IPS-20b (cell line): ENCODE data around the gene SCD.

Source experiments
- H3K27ac ChIP-seq: one replicate; pipeline ENCODE4 v1.5.1; 2013; ENCODE audit warnings: low read length
- H3K27me3 ChIP-seq: 2 replicates; pipeline ENCODE4 v1.6.1; 2013; ENCODE audit warnings: mild to moderate bottlenecking, low read length, inconsistent platforms; ENCODE audit not compliant: insufficient read depth
- H3K36me3 ChIP-seq: 2 replicates; pipeline ENCODE4 v1.6.1; 2013; ENCODE audit warnings: low read depth, mild to moderate bottlenecking, inconsistent platforms, low read length, moderate library complexity; ENCODE audit not compliant: insufficient read depth
- H3K4me1 ChIP-seq: 2 replicates; pipeline ENCODE4 v1.6.1; 2013; ENCODE audit warnings: mild to moderate bottlenecking, control low read depth, inconsistent platforms, low read length, moderate library complexity; ENCODE audit not compliant: insufficient read depth
- H3K4me3 ChIP-seq: 2 replicates; pipeline ENCODE4 v1.5.1; 2013; ENCODE audit warnings: mild to moderate bottlenecking, low read length, inconsistent platforms
- H3K9ac ChIP-seq: 2 replicates; pipeline ENCODE4 v1.6.1; 2013; ENCODE audit warnings: low read depth, mild to moderate bottlenecking, inconsistent platforms, low read length, moderate library complexity
- H3K9me3 ChIP-seq: 2 replicates; pipeline ENCODE4 v1.6.1; 2013; ENCODE audit warnings: mild to moderate bottlenecking, low read depth, low read length, inconsistent platforms; ENCODE audit not compliant: insufficient read depth

Gene SCD

DNA sequence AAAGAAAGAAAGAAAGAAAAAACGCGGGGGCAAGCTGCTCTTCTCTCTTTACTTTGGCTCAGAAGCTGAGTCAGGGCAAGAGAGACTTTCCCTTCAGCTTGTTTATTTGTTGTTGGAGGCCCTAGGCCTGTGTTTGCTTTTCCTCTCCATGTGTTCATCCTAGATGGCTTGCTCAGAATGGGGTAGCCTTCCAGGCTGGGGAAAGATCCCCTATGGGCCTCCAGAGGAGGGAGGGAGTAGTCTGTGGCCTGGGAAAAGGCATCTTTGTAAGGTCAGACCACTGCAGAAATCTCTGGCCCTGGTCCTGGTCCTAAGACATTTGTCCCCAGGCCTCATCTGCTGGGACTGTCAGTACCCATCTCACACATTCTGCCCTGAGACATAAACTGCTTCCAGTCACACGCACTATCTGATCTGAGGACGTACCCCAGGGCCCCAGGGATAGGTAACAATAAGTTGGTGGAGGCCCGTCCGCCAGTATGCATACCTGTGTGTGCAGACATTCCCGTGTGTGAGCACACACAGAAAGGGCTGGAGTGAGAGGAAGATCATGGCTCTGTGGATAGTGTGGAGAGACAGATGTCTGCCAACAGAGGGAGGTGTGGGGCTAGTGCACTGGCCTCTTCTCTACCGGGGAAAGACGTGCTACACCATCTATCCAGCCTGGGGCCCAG lies 4.9 kb upstream of the SCD start:
- Histone ChIP-seq H3K9me3 (no peaks in the 10 kb centered on the region), H3K27ac (no peak overlapping the region), H3K4me1 (peaks cover 7% of the 10 kb centered on the region; the same call in 1 of the 2 replicates), H3K27me3 (no peaks in the 10 kb centered on the region), H3K4me3 (no peak overlapping the region), H3K36me3 (no peaks in the 10 kb centered on the region), H3K9ac (no peak overlapping the region)

- H3K4me3 ChIP-seq, result no peak overlapping the region
- H3K4me1 ChIP-seq, result peaks cover 7% of the 10 kb centered on the region; the same call in 1 of the 2 replicates
- no peaks in the 10 kb centered on the region for H3K27me3 ChIP-seq
- no peak overlapping the region for H3K9ac ChIP-seq
- H3K9me3 ChIP-seq, result no peaks in the 10 kb centered on the region
- no peak overlapping the region for H3K27ac ChIP-seq
- peaks cover 1% of the 10 kb centered on the region; the same call in 1 of the 2 replicates for H3K36me3 ChIP-seq
Observed at GRCh38 chr10:100342627-100342972, 4.4 kb upstream of the SCD start.

GRCh38 chr10:100344241-100344788 lies 2.7 kb upstream of the SCD start:
- no peak overlapping the region for H3K27ac ChIP-seq
- H3K9me3 ChIP-seq, result no peaks in the 10 kb centered on the region
- H3K9ac ChIP-seq, result no peak overlapping the region
- H3K4me3 ChIP-seq, result no peak overlapping the region
- no peaks in the 10 kb centered on the region for H3K27me3 ChIP-seq
- H3K36me3 ChIP-seq, result peaks cover 18% of the 10 kb centered on the region
- peaks cover 13% of the 10 kb centered on the region for H3K4me1 ChIP-seq

GRCh38 chr10:100345570-100346330 lies 1.3 kb upstream of the SCD start:
- H3K4me3 ChIP-seq, result peak overlapping the region; percentile 98
- peak overlapping the region; percentile 98; the same call in 1 of the 2 replicates for H3K9ac ChIP-seq
- peaks cover 33% of the 10 kb centered on the region for H3K36me3 ChIP-seq
- H3K4me1 ChIP-seq, result peaks cover 26% of the 10 kb centered on the region
- peak overlapping the region; percentile 28 for H3K27ac ChIP-seq
- H3K9me3 ChIP-seq, result no peaks in the 10 kb centered on the region
- H3K27me3 ChIP-seq, result no peaks in the 10 kb centered on the region

DNA sequence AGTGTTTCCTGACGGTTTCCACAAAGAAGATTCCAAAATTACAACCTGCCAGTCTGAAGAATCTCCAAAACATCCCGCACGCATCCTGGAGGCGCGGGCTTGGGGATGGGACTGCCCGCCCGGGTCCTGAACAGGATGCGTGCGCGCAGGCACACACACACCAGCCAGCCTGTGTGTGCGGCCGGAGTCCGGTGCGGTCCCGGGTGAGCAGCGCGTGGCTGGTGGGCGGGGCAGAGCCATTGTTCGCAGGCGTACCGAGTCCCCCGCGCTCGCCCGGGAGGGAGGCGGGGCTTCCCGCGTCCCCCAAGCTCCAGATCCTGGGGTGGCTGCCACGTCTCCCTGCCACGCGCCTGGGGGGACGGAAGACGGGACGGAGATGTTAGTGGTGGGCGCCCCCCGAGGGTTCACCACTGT lies 675 bp upstream of the SCD start:
- Histone ChIP-seq H3K9ac (peak overlapping the region; percentile 98; the same call in 1 of the 2 replicates), H3K4me3 (peak overlapping the region; percentile 98), H3K4me1 (peaks cover 30% of the 10 kb centered on the region), H3K27ac (peak overlapping the region; percentile 28), H3K27me3 (no peaks in the 10 kb centered on the region), H3K36me3 (peaks cover 39% of the 10 kb centered on the region), H3K9me3 (no peaks in the 10 kb centered on the region)

GRCh38 chr10:100347568-100348195 lies 649 bp downstream of the SCD start:
- no peaks in the 10 kb centered on the region for H3K9me3 ChIP-seq
- H3K9ac ChIP-seq, result peak overlapping the region; percentile 98
- H3K4me3 ChIP-seq, result peak overlapping the region; percentile 98
- peak overlapping the region; percentile 92 for H3K27ac ChIP-seq
- H3K36me3 ChIP-seq, result peaks cover 52% of the 10 kb centered on the region
- H3K27me3 ChIP-seq, result no peaks in the 10 kb centered on the region
- peaks cover 30% of the 10 kb centered on the region for H3K4me1 ChIP-seq

DNA sequence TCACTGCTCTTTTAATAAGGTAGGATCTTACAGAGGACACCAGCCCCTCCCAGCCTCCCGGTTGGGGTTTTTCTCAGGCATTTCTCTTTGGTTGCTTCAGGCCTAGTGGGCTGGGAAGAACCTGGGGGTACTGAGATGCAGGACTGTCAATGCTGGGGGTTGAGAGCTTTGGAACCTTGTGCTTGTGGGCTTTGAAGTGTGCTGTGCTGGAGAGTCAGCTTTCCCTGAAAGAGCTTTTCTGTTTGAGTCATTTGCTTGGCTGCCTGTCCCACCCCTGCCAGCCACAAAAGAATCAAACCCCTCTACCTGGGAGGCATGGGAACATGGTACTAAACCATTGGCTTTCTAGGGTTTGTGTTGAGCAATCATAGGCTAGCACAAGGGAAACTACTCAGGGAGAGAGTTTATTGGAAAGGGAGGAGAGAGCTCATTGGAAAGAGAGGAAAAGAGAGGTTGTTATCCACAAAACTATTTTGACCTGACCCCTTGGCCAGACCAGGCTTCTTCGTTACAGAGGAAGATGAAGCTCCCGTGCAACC lies 1.4 kb downstream of the SCD start:
- Histone ChIP-seq H3K9ac (peak overlapping the region; percentile 98; the same call in 1 of the 2 replicates), H3K9me3 (no peaks in the 10 kb centered on the region), H3K4me1 (peaks cover 30% of the 10 kb centered on the region), H3K27ac (no peak overlapping the region), H3K27me3 (no peaks in the 10 kb centered on the region), H3K4me3 (peak overlapping the region; percentile 98), H3K36me3 (peaks cover 60% of the 10 kb centered on the region)

DNA sequence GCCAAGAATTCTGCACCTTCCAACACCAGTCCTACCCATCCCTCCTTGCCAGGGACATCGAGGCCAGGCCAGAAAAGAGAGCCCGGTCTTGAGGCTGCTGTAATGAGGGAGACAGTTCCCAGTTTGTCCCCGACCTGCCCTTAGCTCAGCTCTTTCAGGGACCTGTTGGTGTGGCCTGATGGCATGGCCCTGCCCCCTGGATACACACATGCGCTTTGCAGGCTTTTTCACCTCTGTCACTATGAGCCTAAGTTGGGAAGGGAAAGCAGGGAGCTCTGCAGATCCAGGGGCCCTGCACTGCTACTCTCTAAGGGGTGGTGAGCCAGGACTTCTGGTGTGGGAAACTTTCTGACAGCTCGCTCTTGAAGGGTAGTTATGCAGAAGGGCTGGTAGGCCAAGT lies 2.1 kb downstream of the SCD start:
- Histone ChIP-seq H3K9me3 (no peaks in the 10 kb centered on the region), H3K36me3 (peaks cover 66% of the 10 kb centered on the region), H3K4me3 (peak overlapping the region; percentile 98), H3K27me3 (no peaks in the 10 kb centered on the region), H3K27ac (no peak overlapping the region), H3K4me1 (peaks cover 30% of the 10 kb centered on the region), H3K9ac (peak overlapping the region; percentile 98; the same call in 1 of the 2 replicates)

GRCh38 chr10:100349672-100350071 lies 2.6 kb downstream of the SCD start:
- peaks cover 72% of the 10 kb centered on the region for H3K36me3 ChIP-seq
- peaks cover 30% of the 10 kb centered on the region for H3K4me1 ChIP-seq
- no peaks in the 10 kb centered on the region for H3K27me3 ChIP-seq
- H3K9ac ChIP-seq, result peak overlapping the region; percentile 98; the same call in 1 of the 2 replicates
- H3K27ac ChIP-seq, result no peak overlapping the region
- no peaks in the 10 kb centered on the region for H3K9me3 ChIP-seq
- peak overlapping the region; percentile 98 for H3K4me3 ChIP-seq

DNA sequence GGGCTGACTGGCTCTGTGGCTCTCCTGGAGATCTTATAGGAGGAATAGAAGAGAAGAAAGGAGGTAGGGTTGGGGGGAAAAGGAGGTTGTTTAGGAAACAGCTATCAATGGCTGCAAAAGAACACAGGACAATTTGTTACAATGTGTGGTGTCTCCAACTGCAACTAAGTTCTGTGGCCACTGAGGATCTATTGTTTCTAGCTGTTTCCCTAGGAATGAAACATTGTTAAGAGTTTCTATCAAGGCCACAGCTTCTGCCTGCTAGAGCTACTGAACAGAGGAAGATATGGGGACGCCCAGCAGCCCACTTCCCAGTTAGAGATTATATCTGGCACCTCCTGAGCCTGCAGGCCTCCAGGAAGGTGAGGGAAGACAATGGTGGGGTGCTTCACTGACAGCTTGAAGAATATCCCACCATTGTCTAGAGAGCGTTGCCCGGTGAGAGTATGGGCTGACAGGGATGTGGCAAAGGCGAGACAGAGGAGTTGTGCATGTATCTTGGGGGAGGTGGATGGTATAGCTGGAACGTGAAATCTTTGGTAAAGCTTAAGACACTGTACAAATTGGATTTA lies 4.0 kb downstream of the SCD start:
- H3K4me1 ChIP-seq, result peaks cover 28% of the 10 kb centered on the region
- H3K9ac ChIP-seq, result peak overlapping the region; percentile 98; the same call in 1 of the 2 replicates
- peaks cover 85% of the 10 kb centered on the region for H3K36me3 ChIP-seq
- no peaks in the 10 kb centered on the region for H3K9me3 ChIP-seq
- peak overlapping the region; percentile 98; the same call in 1 of the 2 replicates for H3K4me3 ChIP-seq
- no peak overlapping the region for H3K27ac ChIP-seq
- H3K27me3 ChIP-seq, result no peaks in the 10 kb centered on the region
